Measurements from ENCODE around the gene KCNAB3.

DNA sequence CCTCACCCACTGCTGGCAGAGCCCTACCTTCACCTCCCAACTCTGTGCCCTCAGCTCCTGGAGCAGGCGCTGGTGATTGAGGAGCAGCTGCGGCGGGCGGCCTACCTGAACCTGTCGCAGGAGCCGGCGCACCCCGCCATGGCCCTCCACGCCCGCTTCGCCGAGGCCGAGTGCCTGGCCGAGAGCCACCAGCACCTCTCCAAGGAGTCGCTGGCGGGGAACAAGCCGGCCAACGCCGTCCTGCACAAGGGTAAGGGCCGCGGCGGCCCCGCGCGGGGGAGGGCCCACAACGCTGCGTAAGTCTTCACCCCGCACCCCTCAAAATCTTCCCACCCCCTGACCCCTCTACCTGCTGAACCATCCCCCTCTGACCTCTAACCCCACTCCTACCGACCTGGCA, 20.6 kb downstream of the KCNAB3 start:
- TF ChIP-seq, protein P1, sequence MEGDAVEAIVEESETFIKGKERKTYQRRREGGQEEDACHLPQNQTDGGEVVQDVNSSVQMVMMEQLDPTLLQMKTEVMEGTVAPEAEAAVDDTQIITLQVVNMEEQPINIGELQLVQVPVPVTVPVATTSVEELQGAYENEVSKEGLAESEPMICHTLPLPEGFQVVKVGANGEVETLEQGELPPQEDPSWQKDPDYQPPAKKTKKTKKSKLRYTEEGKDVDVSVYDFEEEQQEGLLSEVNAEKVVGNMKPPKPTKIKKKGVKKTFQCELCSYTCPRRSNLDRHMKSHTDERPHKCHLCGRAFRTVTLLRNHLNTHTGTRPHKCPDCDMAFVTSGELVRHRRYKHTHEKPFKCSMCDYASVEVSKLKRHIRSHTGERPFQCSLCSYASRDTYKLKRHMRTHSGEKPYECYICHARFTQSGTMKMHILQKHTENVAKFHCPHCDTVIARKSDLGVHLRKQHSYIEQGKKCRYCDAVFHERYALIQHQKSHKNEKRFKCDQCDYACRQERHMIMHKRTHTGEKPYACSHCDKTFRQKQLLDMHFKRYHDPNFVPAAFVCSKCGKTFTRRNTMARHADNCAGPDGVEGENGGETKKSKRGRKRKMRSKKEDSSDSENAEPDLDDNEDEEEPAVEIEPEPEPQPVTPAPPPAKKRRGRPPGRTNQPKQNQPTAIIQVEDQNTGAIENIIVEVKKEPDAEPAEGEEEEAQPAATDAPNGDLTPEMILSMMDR (tag by site-specific recombination; IDR thresholded peaks at IDR 0.05) = no peak
- no peak for TF ChIP-seq ZBTB7A (tag by site-specific recombination; IDR thresholded peaks at IDR 0.05; ENCODE audit: low read depth)
- TF ChIP-seq ZNF501 (tag by site-specific recombination; IDR thresholded peaks at IDR 0.05) = no peak
- TF ChIP-seq, protein P2, sequence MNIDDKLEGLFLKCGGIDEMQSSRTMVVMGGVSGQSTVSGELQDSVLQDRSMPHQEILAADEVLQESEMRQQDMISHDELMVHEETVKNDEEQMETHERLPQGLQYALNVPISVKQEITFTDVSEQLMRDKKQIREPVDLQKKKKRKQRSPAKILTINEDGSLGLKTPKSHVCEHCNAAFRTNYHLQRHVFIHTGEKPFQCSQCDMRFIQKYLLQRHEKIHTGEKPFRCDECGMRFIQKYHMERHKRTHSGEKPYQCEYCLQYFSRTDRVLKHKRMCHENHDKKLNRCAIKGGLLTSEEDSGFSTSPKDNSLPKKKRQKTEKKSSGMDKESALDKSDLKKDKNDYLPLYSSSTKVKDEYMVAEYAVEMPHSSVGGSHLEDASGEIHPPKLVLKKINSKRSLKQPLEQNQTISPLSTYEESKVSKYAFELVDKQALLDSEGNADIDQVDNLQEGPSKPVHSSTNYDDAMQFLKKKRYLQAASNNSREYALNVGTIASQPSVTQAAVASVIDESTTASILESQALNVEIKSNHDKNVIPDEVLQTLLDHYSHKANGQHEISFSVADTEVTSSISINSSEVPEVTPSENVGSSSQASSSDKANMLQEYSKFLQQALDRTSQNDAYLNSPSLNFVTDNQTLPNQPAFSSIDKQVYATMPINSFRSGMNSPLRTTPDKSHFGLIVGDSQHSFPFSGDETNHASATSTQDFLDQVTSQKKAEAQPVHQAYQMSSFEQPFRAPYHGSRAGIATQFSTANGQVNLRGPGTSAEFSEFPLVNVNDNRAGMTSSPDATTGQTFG (tag by site-specific recombination; IDR thresholded peaks at IDR 0.05; ENCODE audit: borderline replicate concordance) = no peak
- TF ChIP-seq SP2 (tag by site-specific recombination; IDR thresholded peaks at IDR 0.05) = no peak
- TF ChIP-seq GLIS1 (tag by site-specific recombination; IDR thresholded peaks at IDR 0.05) = no peak

All from HEK293 (cell line).